ENCODE measurements around the gene C6orf132. TPM values are rescaled to one million over a fixed set of nuclear protein-coding genes. Genes with fewer than 3 reads are reported as not detected.
A peak's percentile ranks its signal among the peaks of the same experiment; 100 is the strongest.

Gene C6orf132
- total and polyA plus RNA-seq, 9 of the 15 experiments (the other 6 are each of a cell fraction or from before 2014, with no cell fraction given), result 0.06 to 0.35 (median 0.14) TPM

DNA sequence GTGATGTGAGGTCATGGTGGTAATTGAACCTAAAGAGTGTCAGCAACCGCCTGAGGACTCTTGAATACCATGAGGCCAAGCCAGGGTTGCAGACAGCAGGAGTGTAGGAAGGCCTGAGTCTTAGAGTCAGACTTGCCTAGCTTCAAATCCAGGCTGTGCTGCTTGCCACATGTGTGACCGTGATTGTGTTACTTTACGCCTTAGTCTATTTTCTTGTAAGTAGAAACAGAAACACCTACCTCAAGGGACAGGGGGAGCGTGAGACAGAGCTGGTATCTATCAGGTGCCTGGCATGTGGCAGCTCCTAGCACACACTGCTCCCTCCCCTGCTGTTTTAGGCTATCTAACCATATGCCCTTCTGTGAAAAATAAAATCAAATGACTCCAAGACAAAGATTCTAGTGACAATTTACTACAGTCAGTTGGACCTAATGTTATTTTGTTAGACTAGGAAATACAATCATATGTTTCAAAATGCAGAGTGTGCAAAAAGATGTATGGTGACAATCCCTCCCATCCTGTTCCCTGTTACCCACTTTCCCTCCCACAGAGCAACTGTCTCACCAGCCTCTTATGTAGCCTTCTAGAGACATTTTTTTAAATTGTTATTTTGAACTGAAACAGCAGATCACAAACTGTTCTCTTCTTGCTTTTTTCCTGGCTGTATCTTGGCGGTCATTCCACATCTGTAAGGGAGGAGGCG lies 70.4 kb downstream of the C6orf132 start:
- intact Hi-C loops (cut with micrococcal nuclease) (no loop called here), in situ Hi-C loops (cut with MboI) (no loop called here)
- no peak overlapping the region for H3K4me3 ChIP-seq
- no peak for DNase-seq (ENCODE audit: extremely low read depth in 1 of 4, low spot score in 3 of 4)
- no peak overlapping the region for H3K27ac ChIP-seq (ENCODE audit: extremely low read depth, low read depth, low read length)
- H3K79me2 ChIP-seq (ENCODE audit: control insufficient read depth, insufficient read depth, low read length), result no peaks in the 10 kb centered on the region
- TF ChIP-seq C11orf30 (IDR thresholded peaks at IDR 0.05; ENCODE audit: low read depth) (peak; percentile 36; the same call in 1 of the 2 replicates), HNRNPK (IDR thresholded peaks at IDR 0.05; ENCODE audit: low read depth, low read length, poor library complexity, severe bottlenecking) (no peak), ZNF316 (IDR thresholded peaks at IDR 0.05) (peak; percentile 57)
- no TSS peak for BruUV-seq (replicated peaks)
- peaks cover 80% of the 10 kb centered on the region for H3K36me3 ChIP-seq (ENCODE audit: control insufficient read depth, insufficient read depth, low read length)
- H3K4me1 ChIP-seq (replicated peaks in 1 of 2; ENCODE audit: control insufficient read depth in 2 of 2, insufficient read depth in 2 of 2, low read length in 2 of 2), result no peaks in the 10 kb centered on the region
- no peak for ATAC-seq
- no peaks in the 10 kb centered on the region for H3K9me3 ChIP-seq (replicated peaks; ENCODE audit: control insufficient read depth, insufficient read depth, low read depth, low read length)
- ChIA-PET CTCF (ENCODE audit: low intra/inter-chr PET ratio) (interaction anchor here (0.5 kb wide), 1 partner anchor 90 kb away, joined by 3 read pairs; no protein-coding TSS in a partner anchor), POLR2A (interaction anchor here (0.8 to 1.9 kb wide), 5 partner anchors 16 to 155 kb away, joined by 3 to 5 read pairs (median 4); partner anchors contain the start of gene TAF8)
- no peaks in the 10 kb centered on the region for H4K20me1 ChIP-seq (replicated peaks; ENCODE audit: control insufficient read depth, insufficient read depth, low read length)
- no peaks in the 10 kb centered on the region for H3K27me3 ChIP-seq (ENCODE audit: control insufficient read depth in 2 of 2, insufficient read depth in 2 of 2, low read length in 2 of 2)
- H3K9ac ChIP-seq (ENCODE audit: insufficient read depth in 1 of 2, low read depth in 2 of 2, low read length in 2 of 2), result no peak overlapping the region
- H3K4me2 ChIP-seq (ENCODE audit: insufficient read depth, low read length), result no peak overlapping the region
- peaks cover 3% of the 10 kb centered on the region for H3K9me1 ChIP-seq (ENCODE audit: control insufficient read depth, insufficient read depth, low read length)
- 73% methylated on average over 6 of the region's 6 CpGs for WGBS (ENCODE audit: insufficient coverage, low coverage, missing lambda C conversion rate)
- FAIRE-seq, result no peak
- H2AFZ ChIP-seq (ENCODE audit: low read depth, low read length), result no peak overlapping the region

DNA sequence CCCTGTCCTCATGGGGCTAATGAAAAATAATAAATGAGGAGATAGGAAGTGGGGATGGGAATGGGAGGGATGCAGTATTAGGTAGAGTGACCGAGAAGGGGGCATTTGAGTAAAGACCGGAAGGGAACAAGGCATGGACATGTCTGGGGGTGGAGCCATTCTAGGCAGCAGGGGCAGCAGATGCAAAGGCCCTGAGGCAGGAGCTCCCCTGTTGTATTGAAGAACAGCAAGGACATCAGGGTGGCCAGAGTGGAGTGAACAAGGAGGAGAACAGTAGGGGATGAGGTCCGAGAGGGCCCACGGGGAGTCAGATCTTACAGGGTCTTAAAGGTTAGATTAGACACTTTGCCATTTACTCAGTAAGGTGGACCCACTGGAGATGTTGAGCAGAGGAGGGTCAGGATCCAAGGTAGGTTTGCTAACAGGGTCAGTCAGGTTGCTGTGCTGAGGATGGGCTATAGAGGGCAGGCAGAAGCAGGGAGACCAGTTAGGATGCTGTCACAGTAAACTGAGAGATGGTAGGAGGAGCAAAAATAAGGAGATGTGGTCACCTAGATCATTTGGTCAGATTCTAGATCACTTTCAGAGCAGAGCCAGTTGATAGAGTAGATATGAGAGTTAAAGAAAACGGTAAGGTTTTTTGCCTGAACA lies 73.4 kb downstream of the C6orf132 start:
- Histone ChIP-seq H3K9me1 (ENCODE audit: control insufficient read depth, insufficient read depth, low read length) (peaks cover 3% of the 10 kb centered on the region), H3K27ac (ENCODE audit: extremely low read depth, low read depth, low read length) (no peak overlapping the region), H3K4me2 (ENCODE audit: insufficient read depth, low read length) (no peak overlapping the region), H4K20me1 (replicated peaks; ENCODE audit: control insufficient read depth, insufficient read depth, low read length) (no peaks in the 10 kb centered on the region), H3K4me1 (replicated peaks in 1 of 2; ENCODE audit: control insufficient read depth in 2 of 2, insufficient read depth in 2 of 2, low read length in 2 of 2) (no peaks in the 10 kb centered on the region), H2AFZ (ENCODE audit: low read depth, low read length) (no peak overlapping the region), H3K9me3 (replicated peaks; ENCODE audit: control insufficient read depth, insufficient read depth, low read depth, low read length) (no peaks in the 10 kb centered on the region), H3K79me2 (ENCODE audit: control insufficient read depth, insufficient read depth, low read length) (no peaks in the 10 kb centered on the region), H3K9ac (ENCODE audit: insufficient read depth in 1 of 2, low read depth in 2 of 2, low read length in 2 of 2) (no peak overlapping the region), H3K4me3 (no peak overlapping the region), H3K36me3 (ENCODE audit: control insufficient read depth, insufficient read depth, low read length) (peaks cover 78% of the 10 kb centered on the region), H3K27me3 (ENCODE audit: control insufficient read depth in 2 of 2, insufficient read depth in 2 of 2, low read length in 2 of 2) (no peaks in the 10 kb centered on the region)
- WGBS (ENCODE audit: insufficient coverage, low coverage, missing lambda C conversion rate), result 85% methylated on average over 5 of the region's 5 CpGs
- DNase-seq (ENCODE audit: extremely low read depth in 1 of 4, low spot score in 3 of 4) (no peak), ATAC-seq (peak; percentile 56; the same call in 1 of the 3 replicates), FAIRE-seq (no peak)
- ChIA-PET POLR2A (interaction anchor here (1.0 kb wide), 1 partner anchor 11 kb away, joined by 3 read pairs; no protein-coding TSS in a partner anchor), CTCF (ENCODE audit: low intra/inter-chr PET ratio) (no interaction called here)
- no TSS peak for BruUV-seq (replicated peaks)
- in situ Hi-C loops (cut with MboI) (no loop called here), intact Hi-C loops (cut with micrococcal nuclease) (no loop called here)
- TF ChIP-seq, protein P1, sequence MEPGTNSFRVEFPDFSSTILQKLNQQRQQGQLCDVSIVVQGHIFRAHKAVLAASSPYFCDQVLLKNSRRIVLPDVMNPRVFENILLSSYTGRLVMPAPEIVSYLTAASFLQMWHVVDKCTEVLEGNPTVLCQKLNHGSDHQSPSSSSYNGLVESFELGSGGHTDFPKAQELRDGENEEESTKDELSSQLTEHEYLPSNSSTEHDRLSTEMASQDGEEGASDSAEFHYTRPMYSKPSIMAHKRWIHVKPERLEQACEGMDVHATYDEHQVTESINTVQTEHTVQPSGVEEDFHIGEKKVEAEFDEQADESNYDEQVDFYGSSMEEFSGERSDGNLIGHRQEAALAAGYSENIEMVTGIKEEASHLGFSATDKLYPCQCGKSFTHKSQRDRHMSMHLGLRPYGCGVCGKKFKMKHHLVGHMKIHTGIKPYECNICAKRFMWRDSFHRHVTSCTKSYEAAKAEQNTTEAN (CRISPR knock-in tag; IDR thresholded peaks at IDR 0.05), result no peak
- TF ChIP-seq, protein P2, sequence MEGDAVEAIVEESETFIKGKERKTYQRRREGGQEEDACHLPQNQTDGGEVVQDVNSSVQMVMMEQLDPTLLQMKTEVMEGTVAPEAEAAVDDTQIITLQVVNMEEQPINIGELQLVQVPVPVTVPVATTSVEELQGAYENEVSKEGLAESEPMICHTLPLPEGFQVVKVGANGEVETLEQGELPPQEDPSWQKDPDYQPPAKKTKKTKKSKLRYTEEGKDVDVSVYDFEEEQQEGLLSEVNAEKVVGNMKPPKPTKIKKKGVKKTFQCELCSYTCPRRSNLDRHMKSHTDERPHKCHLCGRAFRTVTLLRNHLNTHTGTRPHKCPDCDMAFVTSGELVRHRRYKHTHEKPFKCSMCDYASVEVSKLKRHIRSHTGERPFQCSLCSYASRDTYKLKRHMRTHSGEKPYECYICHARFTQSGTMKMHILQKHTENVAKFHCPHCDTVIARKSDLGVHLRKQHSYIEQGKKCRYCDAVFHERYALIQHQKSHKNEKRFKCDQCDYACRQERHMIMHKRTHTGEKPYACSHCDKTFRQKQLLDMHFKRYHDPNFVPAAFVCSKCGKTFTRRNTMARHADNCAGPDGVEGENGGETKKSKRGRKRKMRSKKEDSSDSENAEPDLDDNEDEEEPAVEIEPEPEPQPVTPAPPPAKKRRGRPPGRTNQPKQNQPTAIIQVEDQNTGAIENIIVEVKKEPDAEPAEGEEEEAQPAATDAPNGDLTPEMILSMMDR (IDR thresholded peaks at IDR 0.05 in 2 of 3, conservative IDR thresholded peaks at IDR 0.05 in 1 of 3; ENCODE audit: insufficient read depth in 2 of 3, low read depth in 1 of 3, low read length in 3 of 3), result peak in 2 of 3 experiments; percentile 13 to 15; a peak in 1 of 6 replicates
- peak; percentile 18 for TF ChIP-seq RBM25 (IDR thresholded peaks at IDR 0.05; ENCODE audit: low read depth, low read length, severe bottlenecking)

Measured in K562 (cell line).